Adipose tissue (tissue), 3 donors: ENCODE measurements around the gene UBL3. TPM values are rescaled to one million over a fixed set of nuclear protein-coding genes. Genes with fewer than 3 reads are reported as not detected.

Experiments used
- H3K27ac ChIP-seq: one replicate; pipeline ENCODE4 v1.5.1; 2013; ENCODE audit warnings: low read depth, low read length
- WGBS, 3 donors: extraction: QIAGEN DNeasy Blood & Tissue Kit; methylation state at CpG; one replicate each; pipeline ENCODE4 v1.1.7; 2013; 5-methylcytosine and 5-hydroxymethylcytosine counted together
- polyA plus RNA-seq, 3 donors: library from polyadenylated mRNA; stranded (reverse); fragments of 200-250 nt; gene quantifications; one replicate each; pipeline ENCODE4 v1.2.3, GENCODE V29; 2013
- donor health status: healthy with polysubstance abuse.
- donor health status: Bipolar disorder and iron deficiency.
- donor health status: healthy.

Gene UBL3
- polyA plus RNA-seq, 3 donors: 15.6 to 24.9 (median 20.3) TPM

- H3K27ac ChIP-seq: no peak overlapping the region
- 49 to 60% (median 55%) methylated on average over 16 of the region's 16 CpGs for WGBS, 3 donors
Observed at GRCh38 chr13:29743201-29743786, 107.1 kb downstream of the UBL3 start.

- 90 to 95% (median 91%) methylated on average over 3 of the region's 3 CpGs for WGBS, 3 donors
- H3K27ac ChIP-seq: no peak overlapping the region
Observed at GRCh38 chr13:29740961-29741360, 109.5 kb downstream of the UBL3 start.

GRCh38 chr13:29737061-29737460, 113.4 kb downstream of the UBL3 start:
- 21 to 94% (median 89%) methylated on average over 5 of the region's 5 CpGs for WGBS, 3 donors
- no peak overlapping the region for H3K27ac ChIP-seq

- WGBS, 3 donors: 43 to 72% (median 46%) methylated on average over 5 of the region's 5 CpGs
- H3K27ac ChIP-seq: no peak overlapping the region
Observed at GRCh38 chr13:29733147-29733611, 117.2 kb downstream of the UBL3 start.

- no peak overlapping the region for H3K27ac ChIP-seq
- WGBS, 3 donors: 57 to 76% (median 58%) methylated on average over 3 of the region's 3 CpGs
Observed at GRCh38 chr13:29730253-29730652, 120.2 kb downstream of the UBL3 start.

- WGBS, 3 donors: 77 to 85% (median 80%) methylated on average over 6 of the region's 6 CpGs
- no peak overlapping the region for H3K27ac ChIP-seq
Observed at GRCh38 chr13:29722415-29722814, 128.0 kb downstream of the UBL3 start.

GRCh38 chr13:29721766-29722165, 128.7 kb downstream of the UBL3 start:
- whole genome bisulfite sequencing, 3 donors: 65 to 82% (median 75%) methylated on average over 13 of the region's 13 CpGs
- no peak overlapping the region for H3K27ac ChIP-seq

GRCh38 chr13:29718694-29719093, 131.7 kb downstream of the UBL3 start:
- 76 to 84% (median 83%) methylated on average over 1 of the region's 1 CpG for WGBS, 3 donors
- no peak overlapping the region for H3K27ac ChIP-seq

- H3K27ac ChIP-seq: no peak overlapping the region
- 88 to 90% (median 89%) methylated on average over 3 of the region's 3 CpGs for WGBS, 3 donors
Observed at GRCh38 chr13:29716493-29716892, 133.9 kb downstream of the UBL3 start.
